Hematopoietic multipotent progenitor cell treated with erythropoietin and hydrocortisone succinate and interleukin-3 and kit ligand, for 8 days (in vitro differentiated cells): ENCODE results near the gene ACR.

ENCODE experiments used
- DNase-seq: peaks from one replicate; pipeline ENCODE4 v3.0.0-alpha.2; 2015

ACR gene

GRCh38 chr22:50717709-50718351 is 20.2 kb upstream of the ACR start:
- no peak for DNase-seq

DNA sequence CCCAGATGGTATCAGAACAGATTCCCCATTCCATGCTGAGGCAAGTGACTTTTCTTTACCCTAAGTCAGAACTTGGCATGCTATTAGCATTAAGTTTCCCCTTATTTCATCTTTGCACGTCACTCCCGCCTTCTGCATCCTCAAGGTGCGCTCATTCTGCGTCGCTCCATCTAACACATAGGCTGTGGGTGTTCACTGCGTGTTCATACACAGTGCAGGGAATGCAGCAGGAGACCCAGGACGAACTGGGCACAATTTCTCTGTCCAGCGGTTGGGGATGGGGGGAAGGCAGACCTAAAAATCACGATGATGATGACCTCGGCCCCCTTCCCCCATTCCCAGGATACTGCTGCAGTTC is 19.7 kb upstream of the ACR start:
- DNase-seq = no peak

DNA sequence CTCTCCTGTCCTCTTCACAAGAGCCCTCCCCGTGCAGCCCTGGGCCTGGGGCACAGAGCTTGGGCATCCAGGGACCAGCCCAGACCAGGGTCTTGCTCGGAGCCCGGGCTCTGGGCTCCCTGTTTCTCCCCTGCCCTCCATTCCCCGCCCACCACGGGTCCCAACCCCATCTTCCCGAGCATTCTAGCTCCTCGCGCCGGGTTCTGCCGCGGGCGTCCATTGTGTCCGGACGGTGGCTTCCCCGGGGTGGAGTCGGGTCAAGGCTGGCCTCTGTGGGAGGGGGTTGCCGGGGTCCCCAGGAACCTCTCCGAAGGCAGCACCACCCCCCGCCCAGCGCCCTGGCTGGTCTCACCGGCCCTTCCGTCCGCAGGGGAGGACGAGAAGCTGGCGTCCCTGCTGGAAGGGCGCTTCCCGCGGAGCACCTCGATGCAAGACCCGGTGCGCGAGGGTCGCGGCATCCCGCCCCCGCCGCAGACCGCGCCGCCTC is 18.1 kb upstream of the ACR start:
- no peak for DNase-seq

DNA sequence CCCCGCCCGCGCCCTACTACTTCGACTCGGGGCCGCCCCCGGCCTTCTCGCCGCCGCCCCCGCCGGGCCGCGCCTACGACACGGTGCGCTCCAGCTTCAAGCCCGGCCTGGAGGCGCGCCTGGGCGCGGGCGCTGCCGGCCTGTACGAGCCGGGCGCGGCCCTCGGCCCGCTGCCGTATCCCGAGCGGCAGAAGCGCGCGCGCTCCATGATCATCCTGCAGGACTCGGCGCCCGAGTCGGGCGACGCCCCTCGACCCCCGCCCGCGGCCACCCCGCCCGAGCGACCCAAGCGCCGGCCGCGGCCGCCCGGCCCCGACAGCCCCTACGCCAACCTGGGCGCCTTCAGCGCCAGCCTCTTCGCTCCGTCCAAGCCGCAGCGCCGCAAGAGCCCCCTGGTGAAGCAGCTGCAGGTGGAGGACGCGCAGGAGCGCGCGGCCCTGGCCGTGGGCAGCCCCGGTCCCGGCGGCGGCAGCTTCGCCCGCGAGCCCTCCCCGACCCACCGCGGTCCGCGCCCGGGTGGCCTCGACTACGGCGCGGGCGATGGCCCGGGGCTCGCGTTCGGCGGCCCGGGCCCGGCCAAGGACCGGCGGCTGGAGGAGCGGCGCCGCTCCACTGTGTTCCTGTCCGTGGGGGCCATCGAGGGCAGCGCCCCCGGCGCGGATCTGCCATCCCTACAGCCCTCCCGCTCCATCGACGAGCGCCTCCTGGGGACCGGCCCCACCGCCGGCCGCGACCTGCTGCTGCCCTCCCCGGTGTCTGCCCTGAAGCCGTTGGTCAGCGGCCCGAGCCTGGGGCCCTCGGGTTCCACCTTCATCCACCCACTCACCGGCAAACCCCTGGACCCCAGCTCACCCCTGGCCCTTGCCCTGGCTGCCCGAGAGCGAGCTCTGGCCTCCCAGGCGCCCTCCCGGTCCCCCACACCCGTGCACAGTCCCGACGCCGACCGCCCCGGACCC is 17.4 kb upstream of the ACR start:
- no peak for DNase-seq

DNA sequence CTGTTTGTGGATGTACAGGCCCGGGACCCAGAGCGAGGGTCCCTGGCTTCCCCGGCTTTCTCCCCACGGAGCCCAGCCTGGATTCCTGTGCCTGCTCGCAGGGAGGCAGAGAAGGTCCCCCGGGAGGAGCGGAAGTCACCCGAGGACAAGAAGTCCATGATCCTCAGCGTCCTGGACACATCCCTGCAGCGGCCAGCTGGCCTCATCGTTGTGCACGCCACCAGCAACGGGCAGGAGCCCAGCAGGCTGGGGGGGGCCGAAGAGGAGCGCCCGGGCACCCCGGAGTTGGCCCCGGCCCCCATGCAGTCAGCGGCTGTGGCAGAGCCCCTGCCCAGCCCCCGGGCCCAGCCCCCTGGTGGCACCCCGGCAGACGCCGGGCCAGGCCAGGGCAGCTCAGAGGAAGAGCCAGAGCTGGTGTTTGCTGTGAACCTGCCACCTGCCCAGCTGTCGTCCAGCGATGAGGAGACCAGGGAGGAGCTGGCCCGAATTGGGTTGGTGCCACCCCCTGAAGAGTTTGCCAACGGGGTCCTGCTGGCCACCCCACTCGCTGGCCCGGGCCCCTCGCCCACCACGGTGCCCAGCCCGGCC is 16.7 kb upstream of the ACR start:
- DNase-seq = no peak

- DNase-seq = no peak
These were observed 15.8 kb upstream of the ACR start for GRCh38 chr22:50722048-50722701.

DNA sequence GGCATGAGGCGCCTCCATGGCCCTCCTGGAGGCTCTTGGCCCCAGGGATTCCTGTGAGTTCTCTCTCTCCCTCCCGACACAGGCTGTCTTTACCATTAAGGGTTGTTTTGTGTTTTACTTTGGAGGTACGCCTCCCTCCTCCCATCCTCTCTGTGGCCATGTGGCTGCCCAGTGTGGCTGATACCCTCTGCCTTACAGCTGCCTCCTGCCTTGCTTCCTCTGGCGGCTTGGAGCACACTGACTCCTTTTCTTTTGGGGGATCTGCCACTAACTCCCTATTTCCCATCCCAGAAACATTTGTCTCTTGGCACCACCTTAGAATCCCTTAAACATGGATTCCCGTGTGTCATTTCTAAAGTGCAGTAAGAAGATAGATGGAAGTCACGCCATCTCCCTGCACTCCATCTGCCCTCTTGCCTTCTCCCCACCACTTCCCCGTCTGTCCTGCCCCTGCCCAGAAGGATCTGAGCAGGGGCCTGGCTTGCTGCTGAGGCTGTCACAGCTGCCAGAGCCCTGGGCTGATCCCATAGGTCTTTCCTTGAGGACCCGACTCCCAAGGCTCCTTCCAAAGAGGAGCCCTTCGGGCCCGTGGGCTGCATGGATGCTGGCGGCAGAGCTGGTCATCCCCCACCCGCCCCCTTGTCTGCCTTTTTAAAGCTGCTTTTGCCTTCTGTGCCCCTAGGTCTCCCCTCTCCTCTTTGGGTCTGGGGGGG is 15.1 kb upstream of the ACR start:
- DNase-seq = no peak

DNA sequence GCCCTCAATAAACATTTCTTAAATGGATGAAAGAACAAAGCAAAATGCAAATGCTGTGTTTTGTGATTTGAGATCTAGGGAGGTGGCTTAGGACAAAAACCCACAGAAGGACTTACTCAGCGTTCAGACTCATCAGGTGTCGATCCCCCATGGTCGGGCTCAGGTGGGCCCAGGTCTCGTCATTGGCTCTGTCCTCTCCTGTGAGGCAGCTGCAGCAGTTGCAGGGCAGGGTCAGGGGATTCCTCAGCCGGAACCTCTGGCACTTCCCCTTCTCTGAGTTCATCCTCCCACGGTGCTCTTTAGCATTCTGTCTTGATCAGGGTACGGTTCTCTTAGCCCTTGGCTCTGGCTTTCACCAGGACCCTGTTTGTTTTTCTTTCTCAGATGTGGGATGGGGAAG is 14.0 kb upstream of the ACR start:
- no peak for DNase-seq

DNA sequence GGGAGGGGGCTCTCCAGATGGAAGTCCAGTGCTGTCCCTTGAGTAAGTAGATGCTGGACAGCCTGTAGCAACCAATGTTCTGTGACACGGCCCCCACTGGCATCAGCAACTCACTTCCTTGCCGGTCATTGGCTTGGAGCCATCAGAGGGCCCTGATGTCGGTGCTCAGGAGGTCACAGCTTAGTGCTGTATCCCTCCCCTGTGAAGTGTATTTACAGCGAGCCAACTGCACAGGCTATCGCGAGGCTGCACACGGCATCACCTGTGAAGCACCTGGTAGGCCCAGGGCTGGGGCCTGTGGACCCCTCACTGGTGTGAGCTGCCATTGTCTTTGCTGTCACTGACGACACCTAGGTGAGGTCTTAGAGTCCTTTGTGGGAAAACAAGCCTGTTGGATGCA is 13.4 kb upstream of the ACR start:
- no peak for DNase-seq

GRCh38 chr22:50725597-50725996 is 12.4 kb upstream of the ACR start:
- DNase-seq = no peak

- no peak for DNase-seq
These were observed 11.2 kb upstream of the ACR start for GRCh38 chr22:50726643-50727340.

- no peak for DNase-seq
These were observed 10.1 kb upstream of the ACR start for GRCh38 chr22:50727678-50728522.

- DNase-seq = no peak
These were observed 9.5 kb upstream of the ACR start for GRCh38 chr22:50728523-50728931.

GRCh38 chr22:50729391-50730012 is 8.5 kb upstream of the ACR start:
- DNase-seq = no peak

GRCh38 chr22:50730013-50730891 is 7.8 kb upstream of the ACR start:
- no peak for DNase-seq

DNA sequence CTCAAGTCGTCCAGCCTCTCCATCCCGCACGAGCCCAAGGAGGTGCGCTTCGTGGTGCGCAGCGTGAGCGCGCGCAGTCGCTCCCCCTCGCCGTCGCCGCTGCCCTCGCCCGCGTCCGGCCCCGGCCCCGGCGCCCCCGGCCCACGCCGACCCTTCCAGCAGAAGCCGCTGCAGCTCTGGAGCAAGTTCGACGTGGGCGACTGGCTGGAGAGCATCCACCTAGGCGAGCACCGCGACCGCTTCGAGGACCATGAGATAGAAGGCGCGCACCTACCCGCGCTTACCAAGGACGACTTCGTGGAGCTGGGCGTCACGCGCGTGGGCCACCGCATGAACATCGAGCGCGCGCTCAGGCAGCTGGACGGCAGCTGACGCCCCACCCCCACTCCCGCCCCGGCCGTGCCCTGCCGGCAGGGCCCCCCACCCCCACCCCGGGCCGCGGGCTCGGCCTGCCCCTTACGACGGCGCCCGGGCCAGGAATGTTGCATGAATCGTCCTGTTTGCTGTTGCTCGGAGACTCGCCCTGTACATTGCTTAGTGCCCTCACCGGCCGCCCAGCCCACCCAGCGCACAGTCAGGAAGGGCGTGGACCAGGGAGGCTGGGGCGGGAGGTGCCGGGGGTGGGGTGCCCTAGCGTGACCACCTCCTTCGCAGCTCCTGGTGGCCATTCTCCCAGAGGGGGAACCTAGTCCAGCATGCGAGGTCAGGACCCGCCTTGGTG is 6.9 kb upstream of the ACR start:
- no peak for DNase-seq

- peak; percentile 64 for DNase-seq
These were observed 6.0 kb upstream of the ACR start for GRCh38 chr22:50731811-50732624.

DNA sequence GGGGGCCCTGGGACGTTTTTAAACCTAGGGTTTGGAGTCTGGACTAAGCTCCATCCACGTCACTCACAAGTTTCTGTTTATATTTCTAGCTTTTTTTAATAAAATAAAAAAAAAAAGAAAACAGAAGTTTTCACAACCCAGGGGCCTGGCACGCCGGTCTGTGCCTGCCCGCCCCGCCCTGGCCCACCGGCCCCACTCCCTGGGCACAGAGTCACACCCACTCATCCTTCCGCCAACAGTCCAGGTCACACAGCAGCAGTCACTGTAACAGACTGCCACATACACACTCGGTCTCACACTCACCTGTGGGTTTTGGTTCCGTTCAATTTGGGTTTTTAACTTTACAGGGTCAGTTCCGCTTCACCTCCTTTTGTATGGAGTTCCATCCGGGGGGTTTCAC is 5.3 kb upstream of the ACR start:
- DNase-seq = no peak
